Retina (tissue), 1 donor: ENCODE measurements around the gene DSTN.
A peak's percentile ranks its signal among the peaks of the same experiment; 100 is the strongest.

Experiments
- DNase-seq: peaks from one replicate; pipeline ENCODE4 v3.0.0-alpha.2; 2016

Gene DSTN

DNA sequence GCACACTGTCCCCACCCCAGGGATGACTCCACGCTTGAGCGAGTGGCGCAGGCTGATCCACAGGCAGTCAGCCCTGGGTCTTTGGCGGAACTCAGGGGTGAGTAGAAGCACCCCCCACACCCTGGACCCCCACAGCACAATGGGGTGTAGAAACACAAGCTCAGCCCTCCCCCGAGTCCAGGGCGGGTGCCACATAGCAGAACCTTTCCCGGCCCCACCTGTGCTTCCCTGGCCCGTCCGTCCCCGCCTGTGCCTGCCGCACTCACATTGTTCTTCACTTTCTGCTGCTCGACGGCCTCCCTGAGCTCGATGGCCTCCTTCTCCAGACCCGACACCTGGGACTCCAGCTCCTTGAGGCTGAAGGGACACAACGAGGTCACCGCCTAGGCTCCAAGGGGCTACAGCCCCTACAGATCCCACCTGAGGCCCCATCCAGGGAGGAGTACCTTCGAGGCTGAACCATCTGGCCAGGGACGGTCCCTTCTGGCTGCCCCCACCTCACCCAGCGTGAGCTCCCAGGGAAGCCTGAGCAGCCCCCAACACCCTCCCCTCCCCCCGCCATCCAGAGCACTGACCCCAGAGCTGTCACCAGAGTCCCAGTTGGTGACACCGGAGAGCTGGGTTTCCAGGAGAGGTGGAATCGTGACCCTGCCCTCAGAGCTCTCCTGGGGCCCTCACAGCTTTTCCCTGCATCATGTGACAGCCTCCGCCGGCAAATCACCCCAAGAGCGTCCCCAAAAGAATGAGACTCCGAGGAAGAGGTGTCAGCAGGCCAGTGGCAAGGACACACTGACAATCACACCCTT is 55.6 kb downstream of the DSTN start:
- no peak for DNase-seq

DNA sequence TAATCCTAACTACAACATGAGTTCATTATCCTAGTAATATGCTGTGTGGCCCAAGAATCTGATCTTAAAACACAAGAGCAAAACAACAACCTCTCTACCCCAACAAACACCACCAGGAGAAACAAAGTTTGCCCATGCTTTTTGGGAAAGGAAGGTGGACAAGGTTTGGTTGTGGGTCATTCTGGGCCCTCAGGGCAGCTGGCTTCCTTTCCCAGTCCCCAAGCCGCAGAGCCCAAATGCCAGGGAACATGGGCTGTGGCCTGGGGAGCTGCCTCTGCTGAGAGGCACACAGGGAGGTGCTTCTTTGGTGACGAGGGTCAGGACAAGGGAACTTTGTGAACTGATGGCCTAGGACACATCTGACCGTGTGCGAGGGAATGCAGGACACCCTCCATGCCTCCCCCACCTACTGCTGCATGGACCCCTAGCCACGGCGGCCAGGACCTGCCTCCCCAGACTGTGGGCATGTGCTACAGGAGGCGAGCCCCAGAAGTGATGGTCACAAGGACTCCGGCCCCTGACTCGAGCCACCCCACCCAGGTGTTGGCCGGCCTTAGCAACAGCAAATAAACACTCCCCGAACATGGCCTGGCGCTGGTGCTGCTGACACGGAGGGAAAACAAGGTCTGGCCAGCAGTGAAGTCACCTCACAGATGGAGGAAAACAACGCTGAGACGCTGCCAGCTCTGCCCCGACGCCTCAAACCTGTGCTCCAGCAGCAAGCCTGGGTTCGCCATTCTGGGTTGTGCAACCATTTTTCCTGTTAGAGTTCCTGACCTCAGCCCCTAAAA is 56.5 kb downstream of the DSTN start:
- DNase-seq, result no peak

DNA sequence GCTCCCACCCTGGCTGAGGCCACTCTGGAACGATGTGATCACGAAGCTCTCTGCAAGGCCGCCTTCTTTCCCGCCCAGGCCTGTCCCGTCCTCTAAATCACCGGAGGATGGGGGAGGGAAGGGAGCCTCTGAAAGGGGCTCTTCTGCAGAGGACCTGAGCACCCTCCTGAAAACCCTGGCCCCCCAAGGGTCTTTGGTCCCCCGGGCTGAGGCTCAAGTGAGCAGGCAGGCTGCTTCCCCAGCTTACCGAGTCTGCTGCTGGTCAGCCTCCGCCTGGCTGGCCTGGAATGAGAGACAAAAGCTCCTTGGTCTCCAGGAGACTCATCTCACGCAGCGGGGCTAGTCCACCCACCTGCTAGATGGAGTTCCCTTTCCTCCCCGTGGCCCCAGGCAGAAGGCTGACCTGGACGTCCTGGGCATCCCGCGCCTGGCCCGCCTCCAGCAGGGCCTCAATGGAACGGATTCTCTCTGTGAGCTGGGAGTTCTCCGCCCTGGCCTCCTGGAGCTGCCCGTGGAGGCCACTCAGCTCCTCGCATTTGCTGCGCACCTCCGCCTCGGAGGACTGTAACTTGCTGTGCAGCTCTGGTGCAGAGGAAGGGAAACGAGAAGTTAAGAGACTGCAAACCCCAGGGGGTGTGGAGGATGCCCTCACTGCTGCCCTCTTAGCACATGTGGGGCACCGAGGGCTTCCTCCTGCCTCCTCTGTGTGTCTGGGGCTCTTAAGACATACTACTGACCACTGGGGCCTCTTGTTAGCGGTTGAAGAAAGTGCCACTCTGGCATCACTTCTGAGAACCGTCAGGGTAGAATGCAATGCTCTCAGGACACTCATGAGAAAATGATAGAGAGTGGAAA is 57.5 kb downstream of the DSTN start:
- DNase-seq, result no peak

DNA sequence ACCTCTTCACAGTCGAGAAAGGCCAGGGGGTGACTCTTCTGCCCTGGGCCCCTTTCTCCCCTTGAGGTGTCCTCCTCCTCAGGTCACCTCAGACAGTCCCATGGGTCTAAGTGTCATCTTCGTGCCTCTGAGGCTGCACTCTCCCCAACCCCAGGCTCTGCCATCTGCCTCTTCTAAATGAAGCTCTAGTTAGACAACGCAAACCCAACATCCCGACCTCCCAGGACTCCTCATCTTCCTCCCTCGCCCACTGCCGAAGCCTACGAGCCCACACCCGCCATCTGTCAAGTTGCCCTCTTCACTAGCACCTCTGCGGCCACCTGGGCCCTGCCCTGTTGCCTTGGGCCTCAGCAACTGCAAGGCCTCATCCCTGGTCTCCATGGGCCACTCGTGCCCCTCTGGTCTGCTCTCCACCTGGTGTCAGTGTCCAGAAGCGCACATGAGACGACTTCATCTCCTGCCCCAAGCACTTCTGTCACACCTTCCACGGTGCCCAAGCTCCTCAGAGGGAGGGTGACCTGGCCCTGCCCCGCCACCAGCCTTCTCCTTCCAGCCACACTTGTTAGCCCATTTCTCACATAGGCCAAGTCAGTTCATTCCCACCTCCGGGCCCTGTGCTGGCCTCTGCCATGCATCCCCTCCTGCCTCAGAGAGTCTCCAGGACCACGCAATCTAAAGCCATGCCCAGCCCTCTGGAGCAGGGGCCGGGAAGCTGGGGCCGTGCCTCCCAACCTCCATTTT is 58.4 kb downstream of the DSTN start:
- DNase-seq, result no peak

DNA sequence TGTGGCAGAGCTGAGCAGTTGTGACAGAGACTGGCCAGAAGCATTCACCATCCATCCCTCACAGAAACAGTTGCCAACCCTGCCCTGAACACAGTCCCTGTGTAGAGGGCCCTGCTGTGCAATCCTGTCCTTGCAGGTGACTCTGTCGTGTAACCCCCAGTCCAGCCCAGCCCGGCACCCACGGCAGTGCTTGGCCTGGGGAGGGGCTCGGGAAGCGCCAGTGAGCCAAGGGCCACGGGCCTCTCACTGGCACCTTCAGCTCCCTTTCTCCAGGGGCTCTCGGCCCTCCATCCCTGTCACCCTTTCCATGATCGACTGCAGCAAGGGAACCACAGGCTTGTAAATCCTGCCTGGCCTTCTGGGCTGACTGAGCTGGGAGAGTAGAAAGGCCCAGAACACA is 59.1 kb downstream of the DSTN start:
- no peak for DNase-seq

DNA sequence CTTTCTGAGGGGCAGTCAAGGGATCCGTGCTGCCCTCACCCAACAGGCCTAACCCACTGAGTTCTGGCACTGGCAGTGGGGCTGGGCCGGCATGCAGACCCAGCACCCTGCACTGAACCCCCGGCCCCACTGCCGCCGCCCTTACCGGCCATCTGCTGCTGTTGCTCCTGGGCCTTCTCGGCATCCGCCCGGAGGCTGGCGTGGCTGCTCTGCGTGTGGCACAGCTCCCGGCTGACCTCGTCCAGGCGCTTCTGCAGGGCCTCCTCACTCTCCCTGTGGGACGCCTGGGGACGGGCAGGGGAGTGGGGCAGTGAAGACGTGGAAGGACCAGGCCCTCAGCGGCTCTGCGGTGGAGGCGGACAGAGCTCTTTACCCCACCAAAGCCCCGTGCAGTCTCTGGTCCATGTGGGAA is 59.8 kb downstream of the DSTN start:
- no peak for DNase-seq

DNA sequence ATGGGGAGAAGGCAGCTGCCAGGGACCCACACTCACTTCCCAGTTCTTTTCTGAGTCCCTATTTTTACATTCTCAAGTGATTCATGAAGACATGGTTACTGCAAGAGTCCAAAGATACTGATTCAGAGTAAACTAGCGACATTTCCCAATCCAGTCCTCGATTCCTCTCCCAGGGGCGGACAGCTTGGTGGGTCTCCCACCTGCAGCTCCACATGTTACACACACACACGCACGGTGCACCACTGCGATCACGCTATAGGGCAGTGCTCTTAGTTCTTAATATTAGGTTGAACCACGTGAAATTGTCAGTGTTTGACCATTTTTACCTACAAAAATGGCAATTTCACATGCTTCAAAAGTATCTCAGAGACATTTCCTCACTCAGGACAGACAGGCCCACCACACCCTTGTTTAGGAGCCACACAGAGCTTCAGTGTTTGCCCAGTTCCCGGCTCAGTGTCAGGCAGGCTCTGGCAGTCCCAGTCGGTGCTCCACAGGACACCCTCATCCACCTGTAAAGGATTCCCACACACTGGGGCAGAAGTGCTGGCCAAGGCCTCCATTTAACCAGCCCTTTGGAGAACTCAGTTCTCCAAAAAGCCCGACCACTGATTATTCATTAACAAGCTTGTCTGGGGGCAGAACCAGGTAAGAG is 60.4 kb downstream of the DSTN start:
- no peak for DNase-seq

DNA sequence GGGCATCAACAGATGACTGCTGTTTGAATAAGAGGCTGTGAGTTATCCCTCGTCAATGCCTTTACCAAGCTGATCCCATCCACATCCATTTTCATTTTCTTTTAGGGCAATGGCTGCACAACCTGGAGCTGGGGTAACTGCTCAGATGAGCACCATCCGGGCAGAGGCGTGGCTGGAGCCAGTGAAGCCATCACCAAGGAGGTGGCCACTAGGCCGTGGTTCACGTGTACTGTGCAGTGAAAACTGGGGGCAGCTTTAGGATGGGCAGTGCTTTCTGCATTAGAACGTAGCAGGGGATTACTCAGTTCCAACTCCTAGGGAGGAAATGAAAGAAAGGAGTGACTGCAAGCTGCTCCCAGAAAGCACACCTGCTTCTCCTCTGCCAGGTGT is 60.9 kb downstream of the DSTN start:
- DNase-seq, result no peak

DNA sequence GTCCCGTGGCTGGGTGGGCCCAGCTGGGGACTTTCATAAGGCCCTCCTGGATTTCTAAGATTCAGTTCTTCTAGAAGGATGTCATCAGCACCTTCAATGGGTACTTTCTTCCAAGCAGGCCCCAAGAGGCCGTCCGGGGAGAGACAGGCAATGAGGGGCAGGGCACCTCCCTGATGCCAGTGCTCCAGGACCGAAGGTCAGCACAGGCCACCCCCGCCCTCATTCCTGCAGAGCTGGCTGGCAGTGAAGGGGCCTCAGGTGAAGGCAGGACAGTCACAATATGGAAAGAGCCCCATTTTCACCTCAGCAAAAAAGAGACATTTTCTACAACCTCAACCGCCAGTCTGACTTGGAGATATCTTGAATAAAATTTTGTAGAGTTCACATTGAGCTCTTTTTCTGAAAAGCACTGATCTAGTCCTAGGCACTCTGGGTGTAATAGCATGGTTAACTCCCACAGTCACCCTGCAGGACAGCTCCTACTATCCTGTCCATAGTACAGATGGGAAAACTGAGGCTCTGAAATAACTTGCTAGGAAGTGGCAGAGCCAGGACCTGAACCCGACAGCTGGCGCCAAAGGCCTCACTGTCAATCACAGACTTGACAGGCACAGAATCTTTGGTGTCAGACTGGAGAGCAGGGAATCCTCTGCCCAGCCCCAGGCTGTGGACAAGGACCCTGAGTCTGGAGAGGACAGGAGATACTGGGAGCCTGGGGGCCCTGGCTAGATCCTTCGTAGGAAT is 61.9 kb downstream of the DSTN start:
- DNase-seq, result no peak

DNA sequence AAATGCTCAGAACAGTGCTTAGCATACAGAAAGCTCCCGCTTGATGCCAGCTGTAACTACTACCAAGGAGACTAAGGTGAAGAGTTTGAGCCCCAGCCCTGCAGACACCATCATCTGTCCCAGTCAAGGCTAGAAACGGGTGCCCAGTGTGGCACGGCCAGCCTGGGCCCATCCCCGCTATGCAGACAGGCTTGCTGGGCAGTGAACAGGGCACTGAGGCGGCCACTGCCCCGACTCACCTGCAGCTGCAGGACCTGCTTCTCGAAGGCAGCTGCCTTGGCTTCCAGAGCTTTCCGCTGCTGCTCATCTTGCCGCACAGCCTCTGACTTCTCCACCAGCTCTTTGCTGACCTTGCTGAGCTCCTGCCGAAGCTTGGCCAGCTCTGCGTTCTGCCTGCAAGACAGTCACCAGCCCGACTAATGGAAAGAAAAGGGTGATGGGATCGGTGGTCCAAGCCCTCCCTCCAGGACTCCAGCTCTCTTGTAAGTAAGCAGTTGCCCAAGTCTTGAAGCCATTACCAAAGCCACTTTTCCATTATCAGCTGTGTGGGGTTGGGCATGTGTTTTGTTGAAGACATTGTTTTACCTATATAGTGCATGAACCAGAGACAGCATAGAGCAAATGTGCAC is 63.5 kb downstream of the DSTN start:
- no peak for DNase-seq

DNA sequence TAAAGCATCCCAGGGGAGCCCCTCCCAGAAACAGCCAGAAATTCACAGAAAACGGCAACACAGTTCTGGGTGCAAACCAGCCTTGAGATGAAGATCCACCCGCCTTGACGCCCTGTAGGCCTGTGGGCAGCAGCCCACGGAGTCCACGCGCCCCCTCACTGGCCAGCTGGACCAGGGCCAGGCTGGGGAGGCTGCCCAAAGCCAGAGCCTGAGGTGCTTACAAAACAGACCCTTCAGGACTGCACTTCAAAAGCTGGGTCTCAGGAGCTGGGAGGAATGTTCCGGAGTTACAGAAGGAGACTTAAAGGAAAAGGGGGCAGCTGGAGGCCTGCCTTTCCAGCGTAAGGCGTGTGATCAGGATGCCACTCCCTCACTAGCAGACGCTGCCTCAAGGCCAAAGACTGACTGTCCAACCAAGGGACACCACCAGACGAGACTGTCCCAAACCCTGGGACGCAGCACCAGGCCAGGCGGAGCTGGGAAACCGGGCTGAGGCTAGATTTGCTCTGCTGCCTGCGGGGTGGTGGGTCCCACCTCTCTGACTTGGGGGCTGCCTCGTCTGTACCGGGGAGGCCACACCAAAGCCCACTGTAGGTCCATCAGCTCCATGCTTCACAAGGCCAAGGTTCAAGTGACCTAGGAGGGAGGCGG is 64.1 kb downstream of the DSTN start:
- DNase-seq, result no peak

DNA sequence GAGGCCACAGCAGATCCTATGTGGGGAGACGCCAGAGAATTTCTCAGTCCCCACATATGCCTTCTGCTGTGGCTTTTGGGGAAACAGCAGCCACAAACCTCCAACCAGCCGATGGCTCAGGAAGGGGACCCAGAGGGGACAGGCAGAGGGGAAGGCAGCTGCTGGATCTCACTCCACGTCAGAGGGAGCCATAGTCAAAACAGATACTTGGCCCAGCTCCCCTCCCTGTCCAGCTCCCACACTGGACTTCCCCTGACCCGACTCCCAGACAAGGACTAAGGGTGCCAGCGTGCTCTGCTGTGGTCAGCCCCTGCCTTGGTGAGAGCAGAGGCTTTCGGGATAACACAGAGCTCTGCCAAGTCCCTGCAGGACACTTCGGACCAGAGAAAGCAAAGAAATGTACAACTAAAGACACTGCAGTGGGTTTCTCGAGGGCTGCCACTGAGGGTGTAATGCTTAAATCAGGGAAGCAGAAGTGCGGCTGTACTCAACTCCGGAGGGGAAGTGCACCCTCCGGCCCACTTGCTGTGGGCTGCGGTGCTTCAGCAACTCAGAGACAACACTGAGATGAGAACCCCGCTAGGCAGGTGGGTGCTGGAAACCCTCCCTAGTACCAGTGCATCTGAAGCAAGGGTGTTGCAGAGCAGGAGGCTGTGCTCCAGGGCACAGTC is 64.9 kb downstream of the DSTN start:
- no peak for DNase-seq

DNA sequence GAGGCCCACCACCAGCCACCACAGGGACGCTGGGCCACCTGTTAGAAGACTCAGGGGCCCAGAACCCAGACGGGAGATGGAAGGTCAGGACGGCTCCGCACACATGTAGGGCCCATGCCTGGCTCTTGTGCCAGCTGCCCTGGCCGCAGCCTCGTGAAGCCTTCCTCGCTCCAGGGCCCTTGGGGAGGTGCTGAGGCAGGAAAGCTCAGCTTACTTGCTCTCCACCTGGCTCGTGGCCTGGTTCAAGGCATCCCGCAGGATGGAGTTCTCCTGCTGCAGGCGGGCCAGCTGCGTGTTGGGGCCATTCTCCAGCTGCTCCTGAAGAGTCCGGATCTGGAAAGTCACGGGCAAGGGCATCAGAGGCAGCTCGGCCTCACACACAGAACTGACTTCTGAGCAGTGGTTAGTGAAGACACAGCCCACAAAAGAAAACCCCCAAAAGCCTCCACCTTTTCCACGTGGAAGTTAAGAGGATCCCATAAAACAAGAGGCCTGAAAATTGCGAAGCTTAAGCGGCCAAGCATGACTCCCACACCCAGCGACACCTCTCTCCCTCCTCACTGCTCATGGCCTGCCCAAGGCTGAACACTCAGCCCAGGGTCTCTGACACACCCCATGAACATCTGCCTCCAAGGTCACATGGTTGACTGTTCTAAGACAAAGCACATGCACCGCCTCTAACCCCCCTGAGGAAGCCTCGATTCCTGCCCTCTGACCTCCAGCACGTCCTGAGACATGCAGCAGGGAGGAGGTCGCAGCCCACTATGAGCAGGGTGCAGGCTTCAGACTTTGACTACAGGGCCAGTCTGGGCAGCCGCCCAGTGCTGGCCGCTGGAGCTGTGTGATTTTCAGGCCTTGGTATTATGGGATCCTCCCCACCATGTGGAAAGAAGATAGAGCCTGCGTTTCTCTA is 65.7 kb downstream of the DSTN start:
- peak; percentile 51 for DNase-seq

DNA sequence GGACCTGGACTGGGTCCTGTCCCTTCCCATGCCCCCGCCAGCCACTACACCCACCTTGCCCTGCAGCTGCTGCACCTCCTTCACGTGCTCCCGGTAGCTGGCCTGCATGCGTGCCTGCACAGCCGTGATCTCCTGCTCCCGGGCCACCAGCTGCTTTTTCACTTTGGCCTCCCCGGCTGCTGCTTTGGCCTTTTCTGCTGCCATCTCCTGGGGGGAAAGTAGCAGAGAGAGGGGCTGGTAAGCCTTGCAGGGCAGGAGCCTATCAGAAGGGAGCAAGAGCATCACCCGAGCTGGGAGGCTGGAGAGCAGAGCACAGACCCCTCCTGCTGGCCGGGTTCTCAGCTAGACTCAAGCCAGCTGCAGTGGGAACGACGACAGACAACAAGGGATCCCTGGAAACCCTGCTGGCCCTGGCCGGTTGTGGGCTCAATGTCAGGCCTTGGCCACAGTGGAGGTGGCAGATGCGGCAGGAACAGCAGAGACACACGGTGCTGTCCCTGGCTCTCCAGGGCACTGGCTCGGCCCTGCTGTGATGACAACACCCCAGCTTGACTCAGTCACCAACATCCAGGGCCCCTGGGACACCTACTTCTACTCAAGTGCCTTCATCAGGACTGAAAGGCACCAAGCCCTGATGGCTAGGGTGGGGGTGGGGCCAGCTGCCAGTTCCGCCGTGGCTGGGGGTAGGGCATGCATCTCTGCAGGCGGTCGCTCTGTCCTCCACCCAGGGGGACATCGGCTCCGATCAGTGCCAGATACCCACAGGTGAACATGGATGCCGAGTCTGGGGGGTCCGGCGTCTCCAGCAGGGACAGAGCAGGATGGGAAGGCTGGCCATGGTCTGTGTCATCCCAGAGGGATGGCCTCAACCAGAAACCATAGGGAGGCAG is 66.9 kb downstream of the DSTN start:
- peak; percentile 89 for DNase-seq

DNA sequence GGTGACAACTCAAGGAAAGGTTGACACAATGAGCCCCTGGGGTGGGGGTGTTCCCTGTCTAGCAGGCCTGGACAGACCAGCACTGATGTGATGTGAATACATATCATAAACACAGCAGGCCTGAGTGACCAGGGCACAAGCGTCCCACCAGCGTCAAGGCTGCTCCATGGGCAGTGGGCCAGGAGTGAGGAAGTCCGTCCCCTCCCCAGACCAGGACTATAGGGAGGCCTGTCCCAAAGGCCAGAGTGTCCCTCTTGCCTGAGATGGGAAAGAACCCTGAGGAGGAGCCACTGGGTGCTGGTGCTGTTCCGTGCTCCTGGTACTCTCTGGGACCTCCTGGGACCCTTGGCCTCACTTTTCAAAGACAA is 67.5 kb downstream of the DSTN start:
- DNase-seq, result no peak

DNA sequence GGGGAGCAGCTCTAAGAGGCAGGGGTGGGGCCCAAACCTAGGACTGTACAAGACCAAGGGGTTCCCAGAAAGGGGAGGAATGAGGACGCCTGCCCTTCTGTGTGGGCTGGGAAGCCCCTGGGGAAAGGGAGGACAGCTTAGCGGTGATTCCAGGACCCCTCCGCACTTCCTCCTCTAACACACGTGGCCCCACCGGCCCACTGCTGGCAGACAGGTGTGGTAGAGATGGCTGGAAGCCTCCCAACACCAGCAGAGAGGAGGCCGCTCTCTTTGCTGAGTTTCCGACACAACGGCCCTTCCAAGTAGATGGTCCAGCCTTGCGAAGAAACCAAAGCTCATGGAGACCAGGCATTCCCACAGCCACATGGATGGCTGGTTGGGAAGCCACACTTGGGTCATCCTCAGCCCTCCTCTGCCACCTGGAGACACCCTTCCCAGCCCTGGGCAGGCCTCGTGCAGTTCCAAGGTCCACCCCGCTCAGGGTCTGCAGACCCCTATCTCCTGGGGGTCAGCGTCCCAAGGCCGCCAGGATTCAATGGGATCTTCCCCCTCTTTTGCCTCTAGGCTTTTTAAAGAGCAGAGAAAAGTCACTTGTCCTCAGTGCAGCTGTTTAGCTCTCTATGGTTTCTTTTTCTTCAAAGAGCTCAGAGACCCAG is 68.2 kb downstream of the DSTN start:
- no peak for DNase-seq

DNA sequence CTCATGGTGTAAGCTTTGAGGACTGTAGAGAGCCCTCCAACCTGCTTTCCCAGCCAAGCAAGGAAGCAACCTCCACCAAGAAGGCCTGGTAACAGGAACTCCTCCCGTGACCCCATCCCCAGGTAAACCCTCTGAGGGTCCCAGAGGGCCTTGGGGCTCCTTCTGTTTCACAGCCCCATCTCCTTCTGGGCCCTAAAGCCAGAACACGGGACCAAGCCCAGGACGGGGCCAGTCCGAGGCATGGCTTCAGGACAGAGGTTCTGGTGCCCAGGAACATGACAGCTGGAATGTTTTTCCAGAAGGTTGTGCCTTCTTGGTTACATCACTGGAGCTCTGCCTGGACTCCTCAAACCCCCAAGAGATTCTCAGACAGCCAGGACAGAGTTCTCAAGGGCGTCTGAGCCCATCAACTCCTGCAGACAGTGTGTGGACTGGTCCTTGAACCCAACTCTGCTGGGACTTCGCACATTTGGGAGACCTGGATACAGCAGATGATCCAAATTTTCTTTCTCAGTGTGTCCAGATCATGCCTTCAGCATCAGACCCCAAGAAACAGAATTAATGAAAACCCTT is 69.0 kb downstream of the DSTN start:
- no peak for DNase-seq
